ENCODE data around the gene LARGE1. TPM values are rescaled to one million over a fixed set of nuclear protein-coding genes. Genes with fewer than 3 reads are reported as not detected.

The LARGE1 gene
- total RNA-seq, 1 experiment from 2014 or later: 2.5 TPM

GRCh38 chr22:33538277-33538885, 381.9 kb downstream of the LARGE1 start:
- TF ChIP-seq SIN3A (IDR thresholded peaks at IDR 0.05; ENCODE audit: borderline replicate concordance, insufficient read depth, low read depth, low read length) (no peak), TCF7L2 (IDR thresholded peaks at IDR 0.05; ENCODE audit: low read depth, low read length) (no peak), CTCF (IDR thresholded peaks at IDR 0.05) (no peak), REST (IDR thresholded peaks at IDR 0.05; ENCODE audit: insufficient read depth in 1 of 2, low read depth in 2 of 2, low read length in 1 of 2) (no peak), POLR2AphosphoS5 (IDR thresholded peaks at IDR 0.05; ENCODE audit: low read depth, low read length) (no peak)
- intact Hi-C loops (cut with micrococcal nuclease; ENCODE audit: unreplicated experiment): no loop called here
- Histone ChIP-seq H3K9me3 (ENCODE audit: control insufficient read depth, insufficient read depth, low read depth, low read length) (no peaks in the 10 kb centered on the region), H3K4me1 (ENCODE audit: control insufficient read depth, insufficient read depth, low read length) (no peaks in the 10 kb centered on the region), H3K36me3 (ENCODE audit: control insufficient read depth, insufficient read depth, low read length) (no peaks in the 10 kb centered on the region), H3K27ac (ENCODE audit: low read length) (no peak overlapping the region), H3K27me3 (ENCODE audit: control insufficient read depth, insufficient read depth, low read length) (no peaks in the 10 kb centered on the region), H3K4me3 (ENCODE audit: low read depth in 2 of 2, low read length in 2 of 2) (no peak overlapping the region)
- in situ Hi-C loops (cut with HindIII; ENCODE audit: low pct_unique_long_range_greater_than_20kb, low sequenced_read_pairs): no loop called here
- DNase-seq (ENCODE audit: low read depth, low spot score) (no peak), ATAC-seq (no peak)
- ChIA-PET POLR2A (no interaction called here), CTCF (no interaction called here)
- BruUV-seq (replicated peaks): no TSS peak

GRCh38 chr22:33537059-33537458, 383.2 kb downstream of the LARGE1 start:
- Histone ChIP-seq H3K36me3 (ENCODE audit: control insufficient read depth, insufficient read depth, low read length) (no peaks in the 10 kb centered on the region), H3K4me1 (ENCODE audit: control insufficient read depth, insufficient read depth, low read length) (no peaks in the 10 kb centered on the region), H3K4me3 (ENCODE audit: low read depth in 2 of 2, low read length in 2 of 2) (no peak overlapping the region), H3K27ac (ENCODE audit: low read length) (no peak overlapping the region), H3K27me3 (ENCODE audit: control insufficient read depth, insufficient read depth, low read length) (no peaks in the 10 kb centered on the region), H3K9me3 (ENCODE audit: control insufficient read depth, insufficient read depth, low read depth, low read length) (no peaks in the 10 kb centered on the region)
- in situ Hi-C loops (cut with HindIII; ENCODE audit: low pct_unique_long_range_greater_than_20kb, low sequenced_read_pairs): no loop called here
- no TSS peak for BruUV-seq (replicated peaks)
- intact Hi-C loops (cut with micrococcal nuclease; ENCODE audit: unreplicated experiment): no loop called here
- no peak for DNase-seq (ENCODE audit: low read depth, low spot score)
- ChIA-PET CTCF (no interaction called here), POLR2A (no interaction called here)
- ATAC-seq: no peak
- TF ChIP-seq REST (IDR thresholded peaks at IDR 0.05; ENCODE audit: insufficient read depth in 1 of 2, low read depth in 2 of 2, low read length in 1 of 2): no peak
- no peak for TF ChIP-seq CTCF (IDR thresholded peaks at IDR 0.05)
- no peak for TF ChIP-seq POLR2AphosphoS5 (IDR thresholded peaks at IDR 0.05; ENCODE audit: low read depth, low read length)
- no peak for TF ChIP-seq SIN3A (IDR thresholded peaks at IDR 0.05; ENCODE audit: borderline replicate concordance, insufficient read depth, low read depth, low read length)
- no peak for TF ChIP-seq TCF7L2 (IDR thresholded peaks at IDR 0.05; ENCODE audit: low read depth, low read length)

All from Panc1 (cell line).